K562 (cell line): Measurements from ENCODE around the gene JPH4. TPM values are rescaled to one million over a fixed set of nuclear protein-coding genes. Genes with fewer than 3 reads are reported as not detected.

Source experiments
- BRCA1 ChIP-seq, 2 experiments: fragments of 450-650 bp in 1 of 2; sonication (generic) in 1 of 2; formaldehyde crosslinking in 1 of 2; IDR thresholded peaks; 2 replicates each; pipeline versions ENCODE4 v1.5.0 to v1.6.1; 2017 to 2020; ENCODE audit warnings: mild to moderate bottlenecking in 1 of 2, missing genetic modification reagents in 1 of 2
- CHCHD3 ChIP-seq: fragments of 250-450 bp; sonication (Bioruptor Pico); IDR thresholded peaks from 2 replicates; pipeline ENCODE4 v2.1.2; 2022; ENCODE audit warnings: mild to moderate bottlenecking
- CREB3 ChIP-seq: fragments of 450-650 bp; conservative IDR thresholded peaks from 2 replicates; pipeline ENCODE4 v1.6.1; 2016; ENCODE audit warnings: missing genetic modification characterization, low read depth, mild to moderate bottlenecking, missing compliant biosample characterization, moderate library complexity
- HDAC8 ChIP-seq: fragments of 450-650 bp; IDR thresholded peaks from 2 replicates; pipeline ENCODE4 v1.6.1; 2016; ENCODE audit warnings: mild to moderate bottlenecking, missing genetic modification characterization, moderate library complexity, missing compliant biosample characterization
- HDGF ChIP-seq: fragments of 450-650 bp; IDR thresholded peaks from 2 replicates; pipeline ENCODE4 v1.6.1; 2016
- HMGXB4 ChIP-seq: sonication (generic); formaldehyde crosslinking; IDR thresholded peaks from 2 replicates; pipeline ENCODE4 v1.8.1; 2023; ENCODE audit warnings: mild to moderate bottlenecking, missing genetic modification reagents
- MAFF ChIP-seq: IDR thresholded peaks from 2 replicates; pipeline ENCODE4 v1.6.1; 2012; ENCODE audit warnings: low read length, improper control_type of control experiment
- MEF2A ChIP-seq: IDR thresholded peaks from 2 replicates; pipeline ENCODE4 v1.6.1; 2011; ENCODE audit warnings: low read depth, mild to moderate bottlenecking, low read length, moderate library complexity; ENCODE audit not compliant: control insufficient read depth
- MIER1 ChIP-seq: fragments of 450-650 bp; IDR thresholded peaks from 2 replicates; pipeline ENCODE4 v1.6.1; 2016; ENCODE audit warnings: antibody characterized with exemption, mild to moderate bottlenecking, low read depth
- NBN ChIP-seq: fragments of 450-650 bp; IDR thresholded peaks from 2 replicates; pipeline ENCODE4 v1.6.1; 2016; ENCODE audit warnings: low read depth, mild to moderate bottlenecking
- NR2C2 ChIP-seq, 2 experiments: fragments of 200-800 bp in 1 of 2; sonication (Bioruptor generic) in 1 of 2; sonication (generic) in 1 of 2; formaldehyde crosslinking in 1 of 2; IDR thresholded peaks; 2 replicates each; pipeline versions ENCODE4 v1.6.1 to v1.8.0; 2016 to 2022; ENCODE audit warnings: mild to moderate bottlenecking in 1 of 2, missing compliant biosample characterization in 1 of 2, missing genetic modification characterization in 1 of 2, missing genetic modification reagents in 1 of 2
- NR2F6 ChIP-seq: fragments of 450-650 bp; formaldehyde crosslinking; IDR thresholded peaks from 2 replicates; pipeline ENCODE4 v1.4.0; 2020; ENCODE audit warnings: mild to moderate bottlenecking
- PHF20 ChIP-seq: fragments of 450-650 bp; IDR thresholded peaks from 2 replicates; pipeline ENCODE4 v1.6.1; 2018; ENCODE audit not compliant: partially characterized antibody
- RAD21 ChIP-seq, 2 experiments: fragments of 250-450 bp in 1 of 2; fragments of 450-650 bp in 1 of 2; sonication (Bioruptor Pico) in 1 of 2; formaldehyde crosslinking in 1 of 2; IDR thresholded peaks in 1 of 2; conservative IDR thresholded peaks in 1 of 2; 2 replicates each; pipeline versions ENCODE4 v1.4.0 to v1.8.0; 2020 to 2022; ENCODE audit warnings: mild to moderate bottlenecking in 2 of 2, moderate library complexity in 1 of 2
- RBM22 ChIP-seq: fragments of 200-400 bp; formaldehyde crosslinking; IDR thresholded peaks from 2 replicates; pipeline ENCODE4 v1.6.1; 2018; ENCODE audit warnings: low read length, low read depth; ENCODE audit not compliant: poor library complexity, severe bottlenecking
- SIN3A ChIP-seq, 2 experiments: fragments of 150-350 bp in 1 of 2; IDR thresholded peaks; 2 replicates each; pipeline ENCODE4 v1.6.1; 2011 to 2016; ENCODE audit warnings: borderline replicate concordance in 2 of 2, low read depth in 2 of 2, low read length in 2 of 2, mild to moderate bottlenecking in 2 of 2, moderate library complexity in 2 of 2; ENCODE audit not compliant: control insufficient read depth in 1 of 2
- SIN3B ChIP-seq: fragments of 450-650 bp; IDR thresholded peaks from 2 replicates; pipeline ENCODE4 v1.6.1; 2017; ENCODE audit warnings: low read depth, mild to moderate bottlenecking, moderate library complexity
- SNIP1 ChIP-seq: fragments of 450-650 bp; IDR thresholded peaks from 2 replicates; pipeline ENCODE4 v1.7.1; 2017; ENCODE audit warnings: low read depth, mild to moderate bottlenecking
- SREBF1 ChIP-seq: fragments of 150-350 bp; IDR thresholded peaks from 2 replicates; pipeline ENCODE4 v1.6.1; 2014; ENCODE audit warnings: antibody characterized with exemption, low read depth, low read length, borderline replicate concordance
- TCF7L2 ChIP-seq: fragments of 150-350 bp; IDR thresholded peaks from 2 replicates; pipeline ENCODE4 v1.6.1; 2016; ENCODE audit warnings: low read depth, mild to moderate bottlenecking, low read length, moderate library complexity
- THAP7 ChIP-seq: fragments of 250-450 bp; sonication (Bioruptor Pico); IDR thresholded peaks from 2 replicates; pipeline ENCODE4 v1.5.0; 2021
- WHSC1 ChIP-seq: IDR thresholded peaks from one replicate; pipeline ENCODE4 v1.6.1; 2012; ENCODE audit warnings: low read length, control low read depth, inconsistent platforms
- XRCC4 ChIP-seq: IDR thresholded peaks from one replicate; pipeline ENCODE4 v1.6.1; 2011; ENCODE audit not compliant: insufficient read depth, insufficient read length; ENCODE audit errors: extremely low read depth
- ZFP1 ChIP-seq: fragments of 450-650 bp; formaldehyde crosslinking; IDR thresholded peaks from 2 replicates; pipeline ENCODE4 v1.4.0; 2020; ENCODE audit warnings: mild to moderate bottlenecking, mixed read lengths
- ZFX ChIP-seq: sonication (generic); formaldehyde crosslinking; IDR thresholded peaks from 2 replicates; pipeline ENCODE4 v1.8.0; 2022; ENCODE audit warnings: mild to moderate bottlenecking, missing genetic modification reagents, moderate library complexity
- ZNF780A ChIP-seq: fragments of 250-450 bp; sonication (Bioruptor Pico); IDR thresholded peaks from 2 replicates; pipeline ENCODE4 v1.5.0; 2021; ENCODE audit warnings: mild to moderate bottlenecking
- ZNF79 ChIP-seq: fragments of 250-450 bp; sonication (Bioruptor Pico); IDR thresholded peaks from 2 replicates; pipeline ENCODE4 v1.4.0; 2020; ENCODE audit warnings: low read depth, mild to moderate bottlenecking, moderate library complexity
- polyA plus RNA-seq, 8 experiments: library from polyadenylated mRNA; depleted of rRNA in 4 of 8; stranded (reverse) in 5 of 8; unstranded in 3 of 8; fragments of >200 nt; fragmentation: Nextera tagmentation in 2 of 8; fragmentation: Illumina TruSeq in 1 of 8; extraction: Ambion mirVana in 2 of 8; extraction: Trizol in 1 of 8; gene quantifications; 2 replicates each; pipeline versions ENCODE4 v1.2.1 to v1.2.3, GENCODE V29; 2011 to 2014; ENCODE audit warnings: inconsistent platforms in 1 of 8, missing spikeins in 1 of 8
- total RNA-seq, 7 experiments: library from RNA; depleted of rRNA in 6 of 7; stranded (reverse); fragments of >200 nt in 6 of 7; fragmentation: Illumina TruSeq in 2 of 7; extraction: Trizol in 2 of 7; gene quantifications; 2 replicates each; pipeline versions ENCODE4 v1.2.1 to v1.2.3, GENCODE V29; 2011 to 2021; ENCODE audit warnings: low replicate concordance in 1 of 7

Gene JPH4
- total and polyA plus RNA-seq, 9 of the 15 experiments (the other 6 are each of a cell fraction or from before 2014, with no cell fraction given): 0.04 to 0.13 (median 0.06) TPM; not detected in 5

GRCh38 chr14:23551266-23552028, 27.1 kb downstream of the JPH4 start, which contains the start of gene ZFHX2 (continued):
- TF ChIP-seq ZFX (peak; percentile 72), TCF7L2 (no peak), MAFF (no peak), RAD21 (CRISPR knock-in tag; conservative IDR thresholded peaks at IDR 0.05 in 1 of 2, IDR thresholded peaks at IDR 0.05 in 1 of 2) (no peak), NBN (no peak), MEF2A (no peak), HDGF (no peak), HMGXB4 (no peak), SREBF1 (no peak), RBM22 (no peak), SIN3A (IDR thresholded peaks at IDR 0.05; ENCODE audit: borderline replicate concordance in 2 of 2, control insufficient read depth in 1 of 2, low read depth in 2 of 2, low read length in 2 of 2) (no peak), XRCC4 (no peak), ZNF780A (no peak), SIN3B (no peak), SNIP1 (no peak), HDAC8 (tag) (no peak), THAP7 (CRISPR knock-in tag) (no peak), BRCA1 (IDR thresholded peaks at IDR 0.05) (no peak), BRCA1 (CRISPR knock-in tag; IDR thresholded peaks at IDR 0.05) (no peak), ZNF79 (CRISPR knock-in tag) (no peak), PHF20 (peak; percentile 34), CREB3 (tag) (no peak), NR2F6 (no peak), NR2C2 (CRISPR knock-in tag; IDR thresholded peaks at IDR 0.05) (no peak), NR2C2 (tag; IDR thresholded peaks at IDR 0.05) (peak; percentile 83), MIER1 (no peak), CHCHD3 (CRISPR knock-in tag) (no peak), WHSC1 (no peak), ZFP1 (CRISPR knock-in tag) (no peak)
